HFF-Myc (cell line): ENCODE measurements around the gene GALE.
"Not testable (repeated sequence)": the region's sequence is repeated elsewhere in the genome, so short reads cannot be mapped to it uniquely, and the experiment has no call there.

Source experiments
- DNase-seq: peaks from one replicate; pipeline ENCODE4 v3.0.0-alpha.2; 2011; ENCODE audit warnings: low read depth; ENCODE audit errors: extremely low read depth
- H3K4me3 ChIP-seq: replicated peaks from 2 replicates; pipeline ENCODE4 v1.5.1; 2011; ENCODE audit warnings: low read depth, mild to moderate bottlenecking, control low read depth, low read length
- TF ChIP-seq, protein P1 (sequence below): IDR thresholded peaks from 2 replicates; pipeline ENCODE4 v1.5.1; 2012; ENCODE audit warnings: mild to moderate bottlenecking, low read depth, low read length, control low read depth; ENCODE audit errors: missing control alignments

Gene GALE

GRCh38 chr1:23796466-23797271, 3.9 kb downstream of the GALE start:
- no peak for DNase-seq
- H3K4me3 ChIP-seq: no peak overlapping the region
- TF ChIP-seq, protein P1, sequence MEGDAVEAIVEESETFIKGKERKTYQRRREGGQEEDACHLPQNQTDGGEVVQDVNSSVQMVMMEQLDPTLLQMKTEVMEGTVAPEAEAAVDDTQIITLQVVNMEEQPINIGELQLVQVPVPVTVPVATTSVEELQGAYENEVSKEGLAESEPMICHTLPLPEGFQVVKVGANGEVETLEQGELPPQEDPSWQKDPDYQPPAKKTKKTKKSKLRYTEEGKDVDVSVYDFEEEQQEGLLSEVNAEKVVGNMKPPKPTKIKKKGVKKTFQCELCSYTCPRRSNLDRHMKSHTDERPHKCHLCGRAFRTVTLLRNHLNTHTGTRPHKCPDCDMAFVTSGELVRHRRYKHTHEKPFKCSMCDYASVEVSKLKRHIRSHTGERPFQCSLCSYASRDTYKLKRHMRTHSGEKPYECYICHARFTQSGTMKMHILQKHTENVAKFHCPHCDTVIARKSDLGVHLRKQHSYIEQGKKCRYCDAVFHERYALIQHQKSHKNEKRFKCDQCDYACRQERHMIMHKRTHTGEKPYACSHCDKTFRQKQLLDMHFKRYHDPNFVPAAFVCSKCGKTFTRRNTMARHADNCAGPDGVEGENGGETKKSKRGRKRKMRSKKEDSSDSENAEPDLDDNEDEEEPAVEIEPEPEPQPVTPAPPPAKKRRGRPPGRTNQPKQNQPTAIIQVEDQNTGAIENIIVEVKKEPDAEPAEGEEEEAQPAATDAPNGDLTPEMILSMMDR: no peak

- H3K4me3 ChIP-seq: no peak overlapping the region
- TF ChIP-seq, protein P1: no peak
- no peak for DNase-seq
These were observed 4.7 kb downstream of the GALE start for GRCh38 chr1:23795676-23796465.

GRCh38 chr1:23794732-23795182, 5.8 kb downstream of the GALE start:
- DNase-seq: not testable (repeated sequence)

GRCh38 chr1:23793861-23794731, 6.5 kb downstream of the GALE start:
- no peak for DNase-seq
- H3K4me3 ChIP-seq: no peak overlapping the region
- TF ChIP-seq, protein P1: no peak

More at GRCh38 chr1:23794732-23795182, 5.8 kb downstream of the GALE start:
- not testable (repeated sequence) for H3K4me3 ChIP-seq

DNA sequence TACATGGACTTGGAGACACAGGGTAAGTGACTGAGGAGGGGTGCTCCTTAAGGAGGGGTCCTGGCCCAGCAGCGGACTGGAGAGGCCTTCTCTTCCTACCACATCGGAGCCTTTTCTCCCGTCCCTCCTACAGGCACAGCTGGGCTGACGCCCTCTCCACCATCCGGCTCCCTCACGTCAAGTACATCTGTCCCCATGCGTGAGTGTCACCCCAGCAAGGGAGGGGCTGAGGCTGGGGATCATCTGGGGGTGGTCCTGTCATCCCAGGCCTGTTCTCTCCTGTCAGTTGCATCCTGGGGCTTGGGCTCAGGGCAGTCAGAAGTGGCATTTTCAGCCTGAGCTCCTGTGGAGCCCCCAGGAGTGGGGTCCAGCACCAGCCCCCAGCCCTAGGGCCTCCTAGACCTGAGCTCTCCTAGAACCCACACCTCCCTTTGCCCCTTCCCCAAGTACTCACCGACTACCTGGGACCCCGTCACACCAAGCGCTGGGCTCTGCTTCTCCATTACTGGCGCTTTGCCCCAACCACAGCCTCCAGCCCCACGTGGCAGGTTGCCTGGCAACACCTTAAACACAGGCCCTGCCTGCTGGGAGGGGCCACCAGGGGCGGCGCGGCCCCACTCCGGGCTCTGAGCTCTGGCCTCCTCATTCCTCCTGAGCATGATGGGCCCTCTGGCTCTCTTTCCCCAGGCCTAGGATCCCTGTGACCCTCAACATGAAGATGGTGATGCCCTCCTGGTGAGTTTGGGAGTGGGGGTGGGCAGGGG, 7.4 kb downstream of the GALE start:
- TF ChIP-seq, protein P1: no peak

DNA sequence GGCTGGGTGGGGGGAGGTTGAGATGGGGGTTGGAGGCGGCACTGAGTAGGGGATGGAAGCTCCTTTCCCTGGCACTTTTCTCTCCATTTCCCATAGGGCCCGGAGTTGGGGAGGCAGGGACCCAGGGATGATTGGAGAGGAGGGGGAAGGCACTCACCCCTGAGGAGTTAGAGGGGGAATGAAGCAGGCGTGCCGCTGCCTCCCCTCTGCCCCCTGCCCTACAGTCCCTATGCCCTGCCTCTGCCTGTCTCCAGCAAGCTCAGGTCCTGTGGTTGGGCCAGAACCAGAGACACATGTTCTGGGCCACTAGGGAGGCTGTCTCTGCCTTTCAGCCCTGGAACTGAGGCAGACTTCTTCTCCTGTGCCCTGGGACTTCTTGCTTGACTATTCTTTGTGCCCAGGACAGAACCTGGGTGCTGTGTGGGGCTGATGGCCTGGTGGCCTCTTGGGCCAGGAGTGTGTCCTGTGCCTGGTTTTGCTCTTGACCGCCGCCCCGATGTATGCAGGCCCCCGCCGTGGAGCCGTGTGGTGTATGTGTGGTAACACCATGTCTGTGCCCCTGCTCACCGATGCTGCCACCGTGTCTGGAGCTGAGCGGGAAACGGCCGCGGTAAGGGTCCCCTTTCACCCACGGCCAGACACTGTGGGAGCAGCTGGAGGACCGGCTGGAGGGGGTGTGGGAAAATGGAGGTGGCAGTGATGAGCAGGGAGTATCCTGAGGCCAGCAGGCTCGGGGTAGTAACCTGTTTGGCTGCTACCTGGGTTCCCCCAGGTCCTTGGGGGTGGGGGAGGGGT, 8.2 kb downstream of the GALE start:
- peak overlapping the region; percentile 97 for H3K4me3 ChIP-seq
- DNase-seq: no peak
- TF ChIP-seq, protein P1: no peak

More for the DNA sequence above, 7.4 kb downstream of the GALE start:
- DNase-seq: no peak
- H3K4me3 ChIP-seq: peak overlapping the region; percentile 97
